NCI-H82 treated with DMSO at 0.1 percent for 48 hours (cell line): ENCODE measurements around the gene ABHD14A.
A peak's percentile ranks its signal among the peaks of the same experiment; 100 is the strongest.

ENCODE experiments used
- DNase-seq: peaks from one replicate; lab custom pipeline; 2025; ENCODE audit not compliant: unreplicated experiment; lab: John Stamatoyannopoulos, UW

The ABHD14A gene

GRCh38 chr3:51955893-51956770 is 18.7 kb upstream of the ABHD14A start:
- no peak for DNase-seq

- no peak for DNase-seq
These were observed 17.2 kb upstream of the ABHD14A start for GRCh38 chr3:51957520-51958205.

- no peak for DNase-seq
These were observed 16.0 kb upstream of the ABHD14A start for GRCh38 chr3:51958603-51959521.

- DNase-seq = no peak
These were observed 15.2 kb upstream of the ABHD14A start for GRCh38 chr3:51959651-51960050.

GRCh38 chr3:51960386-51960785 is 14.5 kb upstream of the ABHD14A start:
- DNase-seq = no peak

- no peak for DNase-seq
These were observed 13.9 kb upstream of the ABHD14A start for GRCh38 chr3:51961011-51961410.

GRCh38 chr3:51961602-51962569 is 13.0 kb upstream of the ABHD14A start:
- peak; percentile 91 for DNase-seq

GRCh38 chr3:51962854-51963530 is 11.9 kb upstream of the ABHD14A start:
- peak; percentile 49 for DNase-seq

- peak; percentile 91 for DNase-seq
These were observed 10.9 kb upstream of the ABHD14A start for GRCh38 chr3:51963951-51964451.

GRCh38 chr3:51964521-51964920 is 10.3 kb upstream of the ABHD14A start:
- peak; percentile 61 for DNase-seq

- DNase-seq = no peak
These were observed 8.8 kb upstream of the ABHD14A start for GRCh38 chr3:51966016-51966415.

- DNase-seq = no peak
These were observed 8.4 kb upstream of the ABHD14A start for GRCh38 chr3:51966486-51966885.

GRCh38 chr3:51966922-51967383 is 7.9 kb upstream of the ABHD14A start:
- no peak for DNase-seq

- no peak for DNase-seq
These were observed 7.3 kb upstream of the ABHD14A start, which contains the start of gene PCBP4 for GRCh38 chr3:51967384-51968169. PCBP4 (minus strand) TSS chr3:51967454; CDS start chr3:51961240, 6,214 bp downstream.

GRCh38 chr3:51968170-51968775 is 6.6 kb upstream of the ABHD14A start:
- peak; percentile 86 for DNase-seq

GRCh38 chr3:51968883-51969678 is 5.8 kb upstream of the ABHD14A start:
- peak; percentile 38 for DNase-seq

- no peak for DNase-seq
These were observed 5.0 kb upstream of the ABHD14A start for GRCh38 chr3:51969841-51970240.
